ENCODE results near the gene NAP1L1. TPM values are rescaled to one million over a fixed set of nuclear protein-coding genes. Genes with fewer than 3 reads are reported as not detected.

Gene NAP1L1
- total RNA-seq, 1 experiment from 2014 or later, result 711 TPM

- ChIA-PET POLR2A (interaction anchor here (0.6 kb wide), 1 partner anchor 14 kb away, joined by 5 read pairs; no protein-coding TSS in a partner anchor), CTCF (no interaction called here)
These were observed 29.1 kb downstream of the NAP1L1 start for GRCh38 chr12:76055393-76055792.

GRCh38 chr12:76049575-76050251 lies 34.8 kb downstream of the NAP1L1 start:
- CTCF ChIA-PET, result interaction anchor here (0.6 to 0.7 kb wide), 2 partner anchors 16 to 445 kb away, joined by 3 to 6 read pairs; no protein-coding TSS in a partner anchor
- H3K36me3 Mint-ChIP-seq (ENCODE audit: insufficient read depth, unreplicated experiment), result peaks cover 83% of the 10 kb centered on the region

More at GRCh38 chr12:76055393-76055792, 29.1 kb downstream of the NAP1L1 start:
- no peaks in the 10 kb centered on the region for H3K27me3 Mint-ChIP-seq (ENCODE audit: insufficient read depth, unreplicated experiment)
- Histone ChIP-seq H3K36me3 (ENCODE audit: control insufficient read depth, insufficient read depth, low read length) (no peaks in the 10 kb centered on the region), H3K27me3 (replicated peaks; ENCODE audit: control insufficient read depth, insufficient read depth, low read length) (no peaks in the 10 kb centered on the region), H3K4me3 (ENCODE audit: low read depth, low read length) (no peak overlapping the region), H3K4me1 (no peaks in the 10 kb centered on the region), H3K9me3 (no peaks in the 10 kb centered on the region; the same call in 1 of the 2 replicates)
- no peak overlapping the region for H3K27ac Mint-ChIP-seq (ENCODE audit: unreplicated experiment)
- no peaks in the 10 kb centered on the region for H3K9me3 Mint-ChIP-seq (ENCODE audit: unreplicated experiment)
- H3K4me3 Mint-ChIP-seq (ENCODE audit: unreplicated experiment), result no peak overlapping the region
- no TSS peak for BruUV-seq (replicated peaks)
- no peaks in the 10 kb centered on the region for H3K4me1 Mint-ChIP-seq (ENCODE audit: low read depth, unreplicated experiment)
- TF ChIP-seq CTCF (IDR thresholded peaks at IDR 0.05; ENCODE audit: insufficient read depth in 1 of 2, low read depth in 1 of 2, low read length in 1 of 2, severe bottlenecking in 1 of 2, unreplicated experiment in 1 of 2), result no peak
- H3K36me3 Mint-ChIP-seq (ENCODE audit: insufficient read depth, unreplicated experiment), result peaks cover 84% of the 10 kb centered on the region
- intact Hi-C loops (cut with micrococcal nuclease; ENCODE audit: unreplicated experiment), result no loop called here
- DNase-seq, result no peak

GRCh38 chr12:76047742-76048141 lies 36.7 kb downstream of the NAP1L1 start:
- H3K4me3 Mint-ChIP-seq (ENCODE audit: unreplicated experiment), result no peak overlapping the region
- Histone ChIP-seq H3K27me3 (replicated peaks; ENCODE audit: control insufficient read depth, insufficient read depth, low read length) (no peaks in the 10 kb centered on the region), H3K4me1 (no peaks in the 10 kb centered on the region), H3K4me3 (ENCODE audit: low read depth, low read length) (no peak overlapping the region), H3K36me3 (ENCODE audit: control insufficient read depth, insufficient read depth, low read length) (no peaks in the 10 kb centered on the region), H3K9me3 (no peaks in the 10 kb centered on the region)
- TF ChIP-seq CTCF (IDR thresholded peaks at IDR 0.05; ENCODE audit: insufficient read depth in 1 of 2, low read depth in 1 of 2, low read length in 1 of 2, severe bottlenecking in 1 of 2, unreplicated experiment in 1 of 2), result no peak
- H3K9me3 Mint-ChIP-seq (ENCODE audit: unreplicated experiment), result no peaks in the 10 kb centered on the region
- no TSS peak for BruUV-seq (replicated peaks)
- CTCF ChIA-PET, result interaction anchor here (0.6 kb wide), 1 partner anchor 17 kb away, joined by 3 read pairs; no protein-coding TSS in a partner anchor
- no peak for DNase-seq
- H3K27ac Mint-ChIP-seq (ENCODE audit: unreplicated experiment), result no peak overlapping the region
- H3K27me3 Mint-ChIP-seq (ENCODE audit: insufficient read depth, unreplicated experiment), result no peaks in the 10 kb centered on the region
- H3K36me3 Mint-ChIP-seq (ENCODE audit: insufficient read depth, unreplicated experiment), result peaks cover 80% of the 10 kb centered on the region
- intact Hi-C loops (cut with micrococcal nuclease; ENCODE audit: unreplicated experiment), result no loop called here
- no peaks in the 10 kb centered on the region for H3K4me1 Mint-ChIP-seq (ENCODE audit: low read depth, unreplicated experiment)
- POLR2A ChIA-PET, result interaction anchor here (0.6 kb wide), 1 partner anchor 110 kb away, joined by 4 read pairs; no protein-coding TSS in a partner anchor

More at GRCh38 chr12:76049575-76050251, 34.8 kb downstream of the NAP1L1 start:
- Histone ChIP-seq H3K4me3 (ENCODE audit: low read depth, low read length) (no peak overlapping the region), H3K36me3 (ENCODE audit: control insufficient read depth, insufficient read depth, low read length) (no peaks in the 10 kb centered on the region), H3K27me3 (replicated peaks; ENCODE audit: control insufficient read depth, insufficient read depth, low read length) (no peaks in the 10 kb centered on the region), H3K9me3 (no peaks in the 10 kb centered on the region; the same call in 1 of the 2 replicates), H3K4me1 (no peaks in the 10 kb centered on the region)
- H3K4me1 Mint-ChIP-seq (ENCODE audit: low read depth, unreplicated experiment), result no peaks in the 10 kb centered on the region
- POLR2A ChIA-PET, result no interaction called here
- TF ChIP-seq CTCF (IDR thresholded peaks at IDR 0.05; ENCODE audit: insufficient read depth in 1 of 2, low read depth in 1 of 2, low read length in 1 of 2, severe bottlenecking in 1 of 2, unreplicated experiment in 1 of 2), result no peak
- intact Hi-C loops (cut with micrococcal nuclease; ENCODE audit: unreplicated experiment), result no loop called here
- no peaks in the 10 kb centered on the region for H3K27me3 Mint-ChIP-seq (ENCODE audit: insufficient read depth, unreplicated experiment)
- no TSS peak for BruUV-seq (replicated peaks)
- H3K9me3 Mint-ChIP-seq (ENCODE audit: unreplicated experiment), result no peaks in the 10 kb centered on the region
- H3K27ac Mint-ChIP-seq (ENCODE audit: unreplicated experiment), result no peak overlapping the region
- no peak for DNase-seq
- H3K4me3 Mint-ChIP-seq (ENCODE audit: unreplicated experiment), result no peak overlapping the region

Measured in Caco-2 (cell line).